Heart right ventricle (tissue), 16 donors: Measurements from ENCODE around the gene ESPNL. TPM values are rescaled to one million over a fixed set of nuclear protein-coding genes. Genes with fewer than 3 reads are reported as not detected.

ENCODE experiments used
- ATAC-seq, 8 donors: fragments of 200-7000 bp; cut with Tn5 transposase; one replicate each; pipeline ENCODE4 v1.9.1; 2020; ENCODE audit warnings: mild to moderate bottlenecking in 8 of 8, moderate library complexity in 8 of 8, moderate number of reproducible peaks in 1 of 8
- DNase-seq, 2 donors: peaks; one replicate each; pipeline ENCODE4 v3.0.0-alpha.2; 2020
- H3K27ac ChIP-seq, 10 donors: fragments of 200-600 bp; sonication (generic) in 2 of 10; one replicate each; pipeline versions ENCODE4 v1.5.0 to v1.8.0; 2020 to 2022; ENCODE audit warnings: mild to moderate bottlenecking in 3 of 10
- H3K27me3 ChIP-seq, 7 donors: fragments of 200-600 bp; one replicate each; pipeline ENCODE4 v1.8.0; 2021 to 2022; ENCODE audit warnings: mild to moderate bottlenecking in 2 of 7
- H3K36me3 ChIP-seq, 9 donors: fragments of 200-600 bp; sonication (generic) in 1 of 9; one replicate each; pipeline versions ENCODE4 v1.5.0 to v1.8.0; 2020 to 2022; ENCODE audit warnings: mild to moderate bottlenecking in 2 of 9
- H3K4me1 ChIP-seq, 9 donors: fragments of 200-600 bp; sonication (generic) in 1 of 9; one replicate each; pipeline versions ENCODE4 v1.5.0 to v1.8.0; 2020 to 2022; ENCODE audit warnings: mild to moderate bottlenecking in 4 of 9
- H3K4me3 ChIP-seq, 10 donors: fragments of 200-600 bp; sonication (generic) in 2 of 10; one replicate each; pipeline versions ENCODE4 v1.5.0 to v1.8.0; 2020 to 2022; ENCODE audit warnings: mild to moderate bottlenecking in 7 of 10, moderate library complexity in 2 of 10
- H3K9me3 ChIP-seq, 11 donors: fragments of 200-600 bp in 10 of 11; sonication (generic) in 2 of 11; one replicate each; pipeline versions ENCODE4 v1.5.0 to v1.8.0; 2013 to 2022; ENCODE audit warnings: mild to moderate bottlenecking in 2 of 11, control low read depth in 1 of 11, moderate library complexity in 1 of 11
- CTCF ChIP-seq, 9 donors: fragments of 200-600 bp; sonication (generic) in 2 of 9; IDR thresholded peaks; one replicate each; pipeline versions ENCODE4 v1.5.0 to v1.8.0; 2021 to 2022; ENCODE audit warnings: antibody characterized with exemption in 9 of 9, mild to moderate bottlenecking in 5 of 9, moderate library complexity in 1 of 9
- WGBS, 2 donors: extraction: QIAGEN DNeasy Blood & Tissue Kit; methylation state at CpG; one replicate each; pipeline ENCODE4 v1.1.7; 2013; ENCODE audit warnings: inconsistent platforms in 1 of 2; 5-methylcytosine and 5-hydroxymethylcytosine counted together
- intact Hi-C, 10 donors: fragments of 100-400 bp; cut with DNase I; formaldehyde crosslinking; loops; one replicate each; pipeline versions ENCODE4 v1.11.1 to v1.14.2; 2022
- polyA plus RNA-seq, 2 donors: library from polyadenylated mRNA; stranded (reverse); fragments of 200-250 nt; gene quantifications; one replicate each; pipeline ENCODE4 v1.2.3, GENCODE V29; 2013
- total RNA-seq, 10 donors: library from RNA; stranded (reverse); fragmentation: NEBNext Ultra II Directional in 3 of 10; extraction: Animal tissue kit (Norgen Biotek cat#: 25700) in 3 of 10; gene quantifications; one replicate each; pipeline versions ENCODE4 v1.2.1 to v1.2.4, GENCODE V29; 2021 to 2023
- donor health status: Arrhythmogenic right ventricular cardiomyopathy.
- donor health status: ischemic (EF 13 %, LVEDD 7.1; RV severe dilation, severe dysfunction).
- donor health status: healthy with polysubstance abuse.
- donor health status: DM: no; HTN: yes; CAD: no.
- donor health status: DM: no; HTN: no; CAD: no.
- donor health status: ischemic (EF 25% LVEDD 6.9; RV normal size, moderate dysfunction).
- donor health status: ischemic (EF 25% LVEDD 5.7; RV mildly dilated, moderate dysfunction).
- donor health status: healthy.
- donor health status: DM: yes; HTN: yes; CAD: no.
- donor health status: Ischemic cardiomyopathy.
- donor health status: ischemic (EF 35%, LVEDD 5.7; RV mildly dilated, moderate dysfunction).
- donor health status: nonischemic (EF 11% LVEDD 7.7; RV severe dilation, severe dysfunction).
- donor health status: DM: yes; HTN: yes; CAD: no.
- donor health status: PGD.
- donor health status: ischemic (EF 29% LVEDD 5.4; RV normal size, mild dysfunction).
- donor health status: nonischemic (EF 23%, LVEDD 6.1; RV moderate dilation, normal function).

The ESPNL gene
- total and polyA plus RNA-seq, 12 donors: 0.01 to 1.7 (median 0.33) TPM; not detected in 2

GRCh38 chr2:238122287-238123217 is 22.4 kb downstream of the ESPNL start:
- intact Hi-C loops: no loop called here
- Histone ChIP-seq H3K27ac (no peak overlapping the region), H3K36me3 (no peaks in the 10 kb centered on the region), H3K9me3 (no peaks in the 10 kb centered on the region), H3K4me3 (no peak overlapping the region), H3K27me3 (peaks cover 0 to 16% (median 3%) of the 10 kb centered on the region in 7 donors), H3K4me1 (peaks cover 0 to 15% (median 0%) of the 10 kb centered on the region in 9 donors)
- no peak for TF ChIP-seq CTCF (IDR thresholded peaks at IDR 0.05)
- 84 to 87% methylated on average over 29 of the region's 29 CpGs for WGBS, 2 donors
- ATAC-seq (no peak), DNase-seq (peak in 1 of 2 donors; percentile 6)

DNA sequence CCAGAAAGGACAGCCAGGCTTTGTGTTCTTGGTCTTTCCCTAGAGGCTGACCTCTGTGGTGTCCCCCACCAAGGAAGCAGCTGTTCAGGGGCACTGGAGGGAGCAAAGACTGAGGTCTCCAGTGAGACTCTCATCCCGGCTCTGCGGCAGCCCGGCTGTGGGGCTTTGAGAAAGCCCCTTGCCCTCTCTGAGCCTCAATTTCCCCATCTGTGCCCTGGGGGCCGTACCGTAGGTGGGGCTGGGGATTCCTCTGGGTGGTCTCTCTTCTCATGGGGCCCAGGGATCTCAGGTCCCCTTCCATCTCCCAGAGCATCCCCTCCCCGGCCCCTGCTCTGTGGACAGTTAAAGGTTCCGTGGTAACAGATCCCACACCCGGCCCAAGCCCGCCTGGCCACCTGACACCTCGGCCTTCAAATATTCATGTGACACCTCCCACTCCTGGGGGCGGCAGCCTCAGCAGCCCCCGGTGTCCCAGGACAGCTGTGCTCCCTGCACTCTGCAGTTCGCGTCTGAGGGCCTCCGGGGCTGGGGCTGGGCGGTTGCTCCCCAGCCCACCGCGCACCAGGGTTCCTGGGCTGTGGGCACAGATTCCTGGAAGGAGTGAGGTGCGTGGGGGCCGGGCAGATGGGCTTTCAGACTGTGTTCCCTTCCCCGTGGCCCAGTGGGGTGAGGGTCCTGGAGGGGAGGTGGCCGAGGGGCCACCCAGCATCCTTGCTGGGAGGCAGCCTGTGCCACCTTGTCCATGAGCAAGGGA is 23.3 kb downstream of the ESPNL start:
- intact Hi-C loops: no loop called here
- H3K4me3 ChIP-seq: no peak overlapping the region
- 82 to 86% methylated on average over 22 of the region's 22 CpGs for WGBS, 2 donors
- no peaks in the 10 kb centered on the region for H3K9me3 ChIP-seq
- no peaks in the 10 kb centered on the region for H3K36me3 ChIP-seq
- peaks cover 0 to 16% (median 0%) of the 10 kb centered on the region in 7 donors for H3K27me3 ChIP-seq
- TF ChIP-seq CTCF (IDR thresholded peaks at IDR 0.05): no peak
- DNase-seq (no peak), ATAC-seq (no peak)
- no peak overlapping the region for H3K27ac ChIP-seq
- peaks cover 0 to 15% (median 0%) of the 10 kb centered on the region in 9 donors for H3K4me1 ChIP-seq

DNA sequence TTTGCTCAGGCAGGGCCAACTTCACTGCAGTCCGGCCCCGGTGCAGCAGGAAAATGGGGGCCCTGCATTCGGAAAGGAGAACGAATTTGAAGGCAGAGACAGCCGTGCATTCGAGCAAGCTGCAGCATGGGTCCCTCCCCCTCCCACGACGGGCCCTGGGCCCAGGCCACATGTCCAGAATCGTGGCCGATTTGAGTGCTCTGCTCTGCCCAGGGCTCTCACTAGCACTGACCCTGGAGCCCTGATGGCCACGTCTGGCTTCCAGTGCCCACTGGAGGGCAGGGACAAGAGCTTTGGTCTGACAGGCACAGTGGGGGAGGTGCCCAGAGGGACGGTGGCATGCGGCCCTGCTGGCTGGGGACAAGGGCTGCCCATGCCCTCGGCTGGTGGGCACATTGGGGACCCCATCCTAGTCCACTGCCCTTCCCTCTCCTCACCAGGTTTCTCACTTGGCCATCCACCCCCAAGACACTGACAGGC is 23.9 kb downstream of the ESPNL start:
- intact Hi-C loops: no loop called here
- H3K36me3 ChIP-seq: no peaks in the 10 kb centered on the region
- WGBS, 2 donors: 70 to 82% methylated on average over 14 of the region's 14 CpGs
- no peak overlapping the region for H3K27ac ChIP-seq
- H3K9me3 ChIP-seq: no peaks in the 10 kb centered on the region
- TF ChIP-seq CTCF (IDR thresholded peaks at IDR 0.05): no peak
- ATAC-seq: no peak
- H3K27me3 ChIP-seq: peaks cover 0 to 16% (median 0%) of the 10 kb centered on the region in 7 donors
- no peak overlapping the region for H3K4me3 ChIP-seq
- DNase-seq: peak in 1 of 2 donors; percentile 8
- H3K4me1 ChIP-seq: peaks cover 0 to 15% (median 0%) of the 10 kb centered on the region in 9 donors

DNA sequence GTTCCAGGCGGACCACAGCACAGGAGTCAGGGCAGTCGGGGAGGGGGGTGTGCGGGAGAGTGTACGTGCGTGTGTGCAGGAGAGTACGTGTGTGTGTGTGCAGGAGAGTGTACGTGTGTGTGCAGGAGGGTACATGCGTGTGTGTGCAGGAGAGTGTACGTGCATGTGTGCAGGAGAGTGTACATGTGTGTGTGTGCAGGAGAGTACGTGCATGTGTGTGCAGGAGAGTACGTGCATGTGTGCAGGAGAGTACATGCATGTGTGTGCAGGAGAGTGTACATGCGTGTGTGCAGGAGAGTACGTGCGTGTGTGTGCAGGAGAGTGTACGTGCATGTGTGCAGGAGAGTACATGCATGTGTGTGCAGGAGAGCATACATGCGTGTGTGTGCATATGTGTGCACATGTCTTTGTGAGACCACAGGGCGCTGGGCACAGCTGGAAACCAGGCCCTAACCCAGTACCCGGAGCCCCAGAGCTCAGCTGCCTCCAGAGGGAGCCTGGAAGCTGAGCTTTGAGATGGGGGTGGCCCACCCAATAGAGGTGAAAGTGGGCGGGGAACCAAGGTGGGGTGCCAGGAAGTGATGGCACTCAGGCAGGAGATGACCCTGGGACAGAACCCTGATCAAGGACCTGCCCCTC is 24.5 kb downstream of the ESPNL start:
- Histone ChIP-seq H3K4me3 (no peak overlapping the region), H3K27me3 (peaks cover 0 to 15% (median 0%) of the 10 kb centered on the region in 7 donors), H3K4me1 (peaks cover 0 to 15% (median 0%) of the 10 kb centered on the region in 9 donors), H3K9me3 (no peaks in the 10 kb centered on the region), H3K36me3 (no peaks in the 10 kb centered on the region), H3K27ac (no peak overlapping the region)
- no peak for TF ChIP-seq CTCF (IDR thresholded peaks at IDR 0.05)
- WGBS, 2 donors: 88 to 97% methylated on average over 19 of the region's 19 CpGs
- DNase-seq (no peak), ATAC-seq (no peak)
- intact Hi-C loops: no loop called here
